ENCODE measurements around the gene TWF2.

The TWF2 gene

GRCh38 chr3:52181543-52181942, 57.4 kb downstream of the TWF2 start:
- no peak for DNase-seq (ENCODE audit: low spot score)
- no peak for TF ChIP-seq CTCF (IDR thresholded peaks at IDR 0.05; ENCODE audit: extremely low read depth, insufficient read depth, missing control alignments)
- in situ Hi-C loops (cut with MboI; ENCODE audit: low pct_unique_long_range_greater_than_20kb, low sequenced_read_pairs, unreplicated experiment), result no loop called here
